Tibial nerve (tissue), 4 donors: ENCODE data around the gene CXCL8. TPM values are rescaled to one million over a fixed set of nuclear protein-coding genes. Genes with fewer than 3 reads are reported as not detected.
"Not testable (repeated sequence)": the region's sequence is repeated elsewhere in the genome, so short reads cannot be mapped to it uniquely, and the experiment has no call there.

Source experiments
- DNase-seq, 2 donors: peaks; one replicate each; pipeline ENCODE4 v3.0.0-alpha.2; 2019; ENCODE audit warnings: low spot score in 2 of 2
- H3K27ac ChIP-seq, 4 donors: fragments of 200-600 bp; sonication (generic) in 3 of 4; one replicate each; pipeline ENCODE4 v1.5.1; 2017 to 2019; ENCODE audit warnings: mild to moderate bottlenecking in 1 of 4
- H3K27me3 ChIP-seq, 2 donors: fragments of 200-600 bp; sonication (generic) in 1 of 2; one replicate each; pipeline versions ENCODE4 v1.5.1 to v1.6.0; 2017 to 2019
- H3K36me3 ChIP-seq, 3 donors: fragments of 200-600 bp; sonication (generic); one replicate each; pipeline ENCODE4 v1.5.1; 2018 to 2019
- H3K4me1 ChIP-seq, 4 donors: fragments of 200-600 bp; sonication (generic) in 3 of 4; one replicate each; pipeline ENCODE4 v1.5.1; 2017 to 2019
- H3K4me3 ChIP-seq, 4 donors: fragments of 200-600 bp; sonication (generic) in 3 of 4; one replicate each; pipeline ENCODE4 v1.5.1; 2017 to 2019; ENCODE audit warnings: mild to moderate bottlenecking in 1 of 4, moderate library complexity in 1 of 4
- H3K9me3 ChIP-seq, 4 donors: fragments of 200-600 bp; sonication (generic) in 3 of 4; one replicate each; pipeline ENCODE4 v1.5.1; 2017 to 2019
- CTCF ChIP-seq, 5 experiments: fragments of 200-600 bp in 3 of 5; fragments of 450-650 bp in 2 of 5; sonication (generic) in 3 of 5; IDR thresholded peaks; one replicate each; pipeline ENCODE4 v1.5.1; 2016 to 2019; ENCODE audit warnings: antibody characterized with exemption in 5 of 5, mild to moderate bottlenecking in 3 of 5, moderate library complexity in 2 of 5
- EP300 ChIP-seq, 2 donors: sonication (generic); formaldehyde crosslinking; IDR thresholded peaks; one replicate each; pipeline ENCODE4 v1.6.1; 2017; ENCODE audit warnings: antibody characterized with exemption in 2 of 2, mild to moderate bottlenecking in 1 of 2
- POLR2A ChIP-seq, 2 donors: fragments of 450-650 bp; IDR thresholded peaks; one replicate each; pipeline ENCODE4 v1.6.1; 2017; ENCODE audit warnings: antibody characterized with exemption in 2 of 2, mild to moderate bottlenecking in 2 of 2, moderate library complexity in 2 of 2
- WGBS, 2 donors: methylation state at CpG; one replicate each; pipeline ENCODE4 v1.1.5; 2018; 5-methylcytosine and 5-hydroxymethylcytosine counted together
- total RNA-seq, 4 donors: library from RNA; depleted of rRNA; stranded (reverse); fragments of >200 nt; gene quantifications; one replicate each; pipeline ENCODE4 v1.1.0, GENCODE V29; 2016

CXCL8 gene
- total RNA-seq, 4 donors from 2014 or later = 0.22 to 10.8 (median 1.3) TPM

GRCh38 chr4:73764513-73764912 is 24.1 kb downstream of the CXCL8 start:
- Histone ChIP-seq H3K4me1 (no peaks in the 10 kb centered on the region), H3K36me3 (no peaks in the 10 kb centered on the region), H3K27ac (no peak overlapping the region), H3K27me3 (no peaks in the 10 kb centered on the region), H3K9me3 (no peaks in the 10 kb centered on the region), H3K4me3 (no peak overlapping the region)
- DNase-seq = no peak
- 89 to 92% methylated on average over 4 of the region's 4 CpGs for WGBS, 2 donors
- TF ChIP-seq EP300 (IDR thresholded peaks at IDR 0.05) (no peak), POLR2A (IDR thresholded peaks at IDR 0.05) (no peak), CTCF (IDR thresholded peaks at IDR 0.05) (no peak)

GRCh38 chr4:73765296-73765695 is 24.9 kb downstream of the CXCL8 start:
- TF ChIP-seq EP300 (IDR thresholded peaks at IDR 0.05) (no peak), CTCF (IDR thresholded peaks at IDR 0.05) (no peak), POLR2A (IDR thresholded peaks at IDR 0.05) (no peak)
- no peaks in the 10 kb centered on the region for H3K27me3 ChIP-seq
- no peaks in the 10 kb centered on the region for H3K36me3 ChIP-seq
- no peaks in the 10 kb centered on the region for H3K4me1 ChIP-seq
- H3K27ac ChIP-seq = no peak overlapping the region
- DNase-seq = no peak
- H3K9me3 ChIP-seq = no peaks in the 10 kb centered on the region
- 87 to 95% methylated on average over 2 of the region's 2 CpGs for WGBS, 2 donors
- H3K4me3 ChIP-seq = no peak overlapping the region

GRCh38 chr4:73770917-73771316 is 30.5 kb downstream of the CXCL8 start:
- H3K36me3 ChIP-seq = no peaks in the 10 kb centered on the region
- TF ChIP-seq POLR2A (IDR thresholded peaks at IDR 0.05) (no peak), CTCF (IDR thresholded peaks at IDR 0.05) (no peak)
- DNase-seq = no peak

GRCh38 chr4:73772363-73772762 is 32.0 kb downstream of the CXCL8 start:
- no peak for DNase-seq
- no peaks in the 10 kb centered on the region for H3K36me3 ChIP-seq
- H3K4me1 ChIP-seq = peaks cover 0 to 15% (median 4%) of the 10 kb centered on the region in 4 donors
- TF ChIP-seq CTCF (IDR thresholded peaks at IDR 0.05) = no peak
- no peak for TF ChIP-seq EP300 (IDR thresholded peaks at IDR 0.05)
- no peak for TF ChIP-seq POLR2A (IDR thresholded peaks at IDR 0.05)
- no peak overlapping the region for H3K27ac ChIP-seq
- no peaks in the 10 kb centered on the region for H3K9me3 ChIP-seq
- H3K27me3 ChIP-seq = no peaks in the 10 kb centered on the region
- no peak overlapping the region for H3K4me3 ChIP-seq
- 94 to 95% methylated on average over 1 of the region's 1 CpG for WGBS, 2 donors

More at GRCh38 chr4:73770917-73771316, 30.5 kb downstream of the CXCL8 start:
- WGBS, 2 donors = 79 to 87% methylated on average over 2 of the region's 2 CpGs
- H3K27me3 ChIP-seq = no peaks in the 10 kb centered on the region
- no peak overlapping the region for H3K4me3 ChIP-seq
- H3K4me1 ChIP-seq = peaks cover 0 to 7% (median 4%) of the 10 kb centered on the region in 4 donors
- H3K27ac ChIP-seq = no peak overlapping the region
- no peaks in the 10 kb centered on the region for H3K9me3 ChIP-seq

GRCh38 chr4:73774406-73774805 is 34.0 kb downstream of the CXCL8 start:
- not testable (repeated sequence) for H3K4me3 ChIP-seq
- peaks cover 0 to 15% (median 4%) of the 10 kb centered on the region in 4 donors for H3K4me1 ChIP-seq

GRCh38 chr4:73776321-73776729 is 36.0 kb downstream of the CXCL8 start:
- DNase-seq = peak; percentile 50 to 83
- no peaks in the 10 kb centered on the region for H3K9me3 ChIP-seq
- H3K4me1 ChIP-seq = peaks cover 0 to 15% (median 4%) of the 10 kb centered on the region in 4 donors
- no peaks in the 10 kb centered on the region for H3K27me3 ChIP-seq
- WGBS, 2 donors = 7 to 9% methylated on average over 2 of the region's 2 CpGs
- TF ChIP-seq EP300 (IDR thresholded peaks at IDR 0.05) (peak; percentile 62 to 90), CTCF (IDR thresholded peaks at IDR 0.05) (no peak), POLR2A (IDR thresholded peaks at IDR 0.05) (no peak)
- H3K36me3 ChIP-seq = no peaks in the 10 kb centered on the region
- H3K27ac ChIP-seq = peak overlapping the region in 2 of 4 donors; percentile 4 to 69
- no peak overlapping the region for H3K4me3 ChIP-seq

More at GRCh38 chr4:73774406-73774805, 34.0 kb downstream of the CXCL8 start:
- not testable (repeated sequence) for H3K27me3 ChIP-seq, H3K9me3 ChIP-seq, DNase-seq, H3K36me3 ChIP-seq, H3K27ac ChIP-seq
- WGBS, 2 donors = 98 to 100% methylated on average over 4 of the region's 4 CpGs
